WTC11 (cell line): ENCODE data around the gene SCN9A.

Experiments
- JUN ChIP-seq: sonication (generic); formaldehyde crosslinking; IDR thresholded peaks from 2 replicates; pipeline ENCODE4 v1.8.0; 2023; ENCODE audit warnings: mild to moderate bottlenecking, missing genetic modification reagents
- NR3C1 ChIP-seq: sonication (generic); formaldehyde crosslinking; conservative IDR thresholded peaks from 2 replicates; pipeline ENCODE4 v1.8.1; 2023; ENCODE audit warnings: low read depth, mild to moderate bottlenecking, missing genetic modification reagents
- RELA ChIP-seq: sonication (generic); formaldehyde crosslinking; IDR thresholded peaks from 2 replicates; pipeline ENCODE4 v1.8.1; 2022; ENCODE audit warnings: missing genetic modification reagents, mild to moderate bottlenecking, borderline replicate concordance
- ZNF121 ChIP-seq: sonication (generic); formaldehyde crosslinking; IDR thresholded peaks from 2 replicates; pipeline ENCODE4 v1.8.0; 2023; ENCODE audit warnings: missing genetic modification reagents
- TF ChIP-seq, protein P1 (sequence below): fragments of 200-600 bp; IDR thresholded peaks from 2 replicates; pipeline ENCODE4 v1.8.0; 2022; ENCODE audit warnings: antibody characterized with exemption
- TF ChIP-seq, protein P2 (sequence below): sonication (generic); formaldehyde crosslinking; IDR thresholded peaks from 2 replicates; pipeline ENCODE4 v1.8.1; 2023; ENCODE audit warnings: mild to moderate bottlenecking, missing genetic modification reagents
- TF ChIP-seq, protein P3 (sequence below): sonication (generic); formaldehyde crosslinking; IDR thresholded peaks from 2 replicates; pipeline ENCODE4 v1.8.0; 2022; ENCODE audit warnings: mild to moderate bottlenecking, missing genetic modification reagents
- TF ChIP-seq, protein P4 (sequence below): sonication (generic); formaldehyde crosslinking; IDR thresholded peaks from 2 replicates; pipeline ENCODE4 v1.8.0; 2022; ENCODE audit warnings: mild to moderate bottlenecking, missing genetic modification reagents
- TF ChIP-seq, protein P5 (sequence below): sonication (generic); formaldehyde crosslinking; IDR thresholded peaks from 2 replicates; pipeline ENCODE4 v1.8.1; 2022; ENCODE audit warnings: low read depth, mild to moderate bottlenecking, moderate library complexity, missing genetic modification reagents, borderline replicate concordance

DNA sequence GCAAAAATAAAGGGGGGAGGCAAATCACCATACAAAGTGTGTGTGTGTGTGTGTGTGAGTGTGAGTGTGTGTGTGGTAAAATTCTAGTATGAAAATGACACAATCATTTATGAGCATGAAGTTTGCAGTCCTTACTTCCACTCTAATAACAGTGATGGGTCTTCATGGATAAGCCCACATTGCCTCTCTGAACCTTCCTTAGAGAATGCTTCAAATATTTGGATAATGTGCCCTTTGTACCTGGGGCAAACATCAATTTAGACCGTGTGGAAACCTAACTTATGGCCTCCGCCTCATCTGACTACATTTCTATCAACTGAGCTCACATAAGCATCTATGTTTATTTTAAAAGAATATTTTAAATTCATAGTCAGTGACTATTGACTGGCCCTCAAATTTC, 3.7 kb downstream of the SCN9A start:
- TF ChIP-seq ZNF121: no peak
- TF ChIP-seq, protein P1, sequence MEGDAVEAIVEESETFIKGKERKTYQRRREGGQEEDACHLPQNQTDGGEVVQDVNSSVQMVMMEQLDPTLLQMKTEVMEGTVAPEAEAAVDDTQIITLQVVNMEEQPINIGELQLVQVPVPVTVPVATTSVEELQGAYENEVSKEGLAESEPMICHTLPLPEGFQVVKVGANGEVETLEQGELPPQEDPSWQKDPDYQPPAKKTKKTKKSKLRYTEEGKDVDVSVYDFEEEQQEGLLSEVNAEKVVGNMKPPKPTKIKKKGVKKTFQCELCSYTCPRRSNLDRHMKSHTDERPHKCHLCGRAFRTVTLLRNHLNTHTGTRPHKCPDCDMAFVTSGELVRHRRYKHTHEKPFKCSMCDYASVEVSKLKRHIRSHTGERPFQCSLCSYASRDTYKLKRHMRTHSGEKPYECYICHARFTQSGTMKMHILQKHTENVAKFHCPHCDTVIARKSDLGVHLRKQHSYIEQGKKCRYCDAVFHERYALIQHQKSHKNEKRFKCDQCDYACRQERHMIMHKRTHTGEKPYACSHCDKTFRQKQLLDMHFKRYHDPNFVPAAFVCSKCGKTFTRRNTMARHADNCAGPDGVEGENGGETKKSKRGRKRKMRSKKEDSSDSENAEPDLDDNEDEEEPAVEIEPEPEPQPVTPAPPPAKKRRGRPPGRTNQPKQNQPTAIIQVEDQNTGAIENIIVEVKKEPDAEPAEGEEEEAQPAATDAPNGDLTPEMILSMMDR: no peak
- TF ChIP-seq NR3C1 (CRISPR knock-in tag): no peak
- TF ChIP-seq RELA (CRISPR knock-in tag): no peak
- TF ChIP-seq, protein P2, sequence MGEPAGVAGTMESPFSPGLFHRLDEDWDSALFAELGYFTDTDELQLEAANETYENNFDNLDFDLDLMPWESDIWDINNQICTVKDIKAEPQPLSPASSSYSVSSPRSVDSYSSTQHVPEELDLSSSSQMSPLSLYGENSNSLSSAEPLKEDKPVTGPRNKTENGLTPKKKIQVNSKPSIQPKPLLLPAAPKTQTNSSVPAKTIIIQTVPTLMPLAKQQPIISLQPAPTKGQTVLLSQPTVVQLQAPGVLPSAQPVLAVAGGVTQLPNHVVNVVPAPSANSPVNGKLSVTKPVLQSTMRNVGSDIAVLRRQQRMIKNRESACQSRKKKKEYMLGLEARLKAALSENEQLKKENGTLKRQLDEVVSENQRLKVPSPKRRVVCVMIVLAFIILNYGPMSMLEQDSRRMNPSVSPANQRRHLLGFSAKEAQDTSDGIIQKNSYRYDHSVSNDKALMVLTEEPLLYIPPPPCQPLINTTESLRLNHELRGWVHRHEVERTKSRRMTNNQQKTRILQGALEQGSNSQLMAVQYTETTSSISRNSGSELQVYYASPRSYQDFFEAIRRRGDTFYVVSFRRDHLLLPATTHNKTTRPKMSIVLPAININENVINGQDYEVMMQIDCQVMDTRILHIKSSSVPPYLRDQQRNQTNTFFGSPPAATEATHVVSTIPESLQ (CRISPR knock-in tag): no peak
- TF ChIP-seq JUN (CRISPR knock-in tag): no peak
- TF ChIP-seq, protein P3, sequence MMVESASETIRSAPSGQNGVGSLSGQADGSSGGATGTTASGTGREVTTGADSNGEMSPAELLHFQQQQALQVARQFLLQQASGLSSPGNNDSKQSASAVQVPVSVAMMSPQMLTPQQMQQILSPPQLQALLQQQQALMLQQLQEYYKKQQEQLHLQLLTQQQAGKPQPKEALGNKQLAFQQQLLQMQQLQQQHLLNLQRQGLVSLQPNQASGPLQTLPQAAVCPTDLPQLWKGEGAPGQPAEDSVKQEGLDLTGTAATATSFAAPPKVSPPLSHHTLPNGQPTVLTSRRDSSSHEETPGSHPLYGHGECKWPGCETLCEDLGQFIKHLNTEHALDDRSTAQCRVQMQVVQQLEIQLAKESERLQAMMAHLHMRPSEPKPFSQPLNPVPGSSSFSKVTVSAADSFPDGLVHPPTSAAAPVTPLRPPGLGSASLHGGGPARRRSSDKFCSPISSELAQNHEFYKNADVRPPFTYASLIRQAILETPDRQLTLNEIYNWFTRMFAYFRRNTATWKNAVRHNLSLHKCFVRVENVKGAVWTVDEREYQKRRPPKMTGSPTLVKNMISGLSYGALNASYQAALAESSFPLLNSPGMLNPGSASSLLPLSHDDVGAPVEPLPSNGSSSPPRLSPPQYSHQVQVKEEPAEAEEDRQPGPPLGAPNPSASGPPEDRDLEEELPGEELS (CRISPR knock-in tag): no peak
- TF ChIP-seq, protein P4, sequence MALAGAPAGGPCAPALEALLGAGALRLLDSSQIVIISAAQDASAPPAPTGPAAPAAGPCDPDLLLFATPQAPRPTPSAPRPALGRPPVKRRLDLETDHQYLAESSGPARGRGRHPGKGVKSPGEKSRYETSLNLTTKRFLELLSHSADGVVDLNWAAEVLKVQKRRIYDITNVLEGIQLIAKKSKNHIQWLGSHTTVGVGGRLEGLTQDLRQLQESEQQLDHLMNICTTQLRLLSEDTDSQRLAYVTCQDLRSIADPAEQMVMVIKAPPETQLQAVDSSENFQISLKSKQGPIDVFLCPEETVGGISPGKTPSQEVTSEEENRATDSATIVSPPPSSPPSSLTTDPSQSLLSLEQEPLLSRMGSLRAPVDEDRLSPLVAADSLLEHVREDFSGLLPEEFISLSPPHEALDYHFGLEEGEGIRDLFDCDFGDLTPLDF: no peak
- TF ChIP-seq, protein P5, sequence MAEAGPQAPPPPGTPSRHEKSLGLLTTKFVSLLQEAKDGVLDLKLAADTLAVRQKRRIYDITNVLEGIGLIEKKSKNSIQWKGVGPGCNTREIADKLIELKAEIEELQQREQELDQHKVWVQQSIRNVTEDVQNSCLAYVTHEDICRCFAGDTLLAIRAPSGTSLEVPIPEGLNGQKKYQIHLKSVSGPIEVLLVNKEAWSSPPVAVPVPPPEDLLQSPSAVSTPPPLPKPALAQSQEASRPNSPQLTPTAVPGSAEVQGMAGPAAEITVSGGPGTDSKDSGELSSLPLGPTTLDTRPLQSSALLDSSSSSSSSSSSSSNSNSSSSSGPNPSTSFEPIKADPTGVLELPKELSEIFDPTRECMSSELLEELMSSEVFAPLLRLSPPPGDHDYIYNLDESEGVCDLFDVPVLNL (CRISPR knock-in tag): no peak
